K562 (cell line): Measurements from ENCODE around the gene MINDY4B. TPM values are rescaled to one million over a fixed set of nuclear protein-coding genes. Genes with fewer than 3 reads are reported as not detected.

Experiments used
- ATAC-seq: fragments of 200-7000 bp; cut with Tn5 transposase; 3 replicates; pipeline ENCODE4 v1.9.1; 2020; ENCODE audit warnings: moderate library complexity
- BruUV-seq: library from RNA; stranded (reverse); fragments of 400-500 nt; replicated peaks from 2 replicates; lab custom pipeline; 2021; lab: Mats Ljungman, UMichigan
- CTCF ChIA-PET: fragments of 300-600 bp; formaldehyde crosslinking; extraction: SDS; loops from one replicate; lab custom pipeline; 2021; ENCODE audit warnings: low intra/inter-chr PET ratio; lab: Yijun Ruan, JAX
- POLR2A ChIA-PET: fragments of 300-600, 350-650 bp; sonication (Branson Sonifier 250); formaldehyde crosslinking; extraction: SDS; loops from one replicate; lab custom pipeline; 2021; ENCODE audit warnings: antibody characterized with exemption, inconsistent platforms; lab: Yijun Ruan, JAX
- DNase-seq, 4 experiments: peaks; one replicate each; pipeline versions ENCODE4 v3.0.0 to v3.0.0-alpha.2; 2011 to 2018; ENCODE audit warnings: low spot score in 3 of 4, mixed read lengths in 3 of 4; ENCODE audit errors: extremely low read depth in 1 of 4
- FAIRE-seq: peaks from 2 replicates; lab custom pipeline; 2011; peaks lifted over from hg19 to GRCh38; lab: Jason Lieb, UNC
- H2AFZ ChIP-seq: 2 replicates; pipeline ENCODE4 v1.6.0; 2011; ENCODE audit warnings: low read depth, low read length, control low read depth, inconsistent platforms
- H3K27ac ChIP-seq: fragments of 200-600 bp; 3 replicates; pipeline ENCODE4 v1.8.0; 2011; ENCODE audit warnings: low read depth, mild to moderate bottlenecking, control low read depth, inconsistent platforms, low read length, moderate library complexity, mixed read lengths; ENCODE audit errors: extremely low read depth
- H3K27me3 ChIP-seq, 2 experiments: fragments of 300-600 bp in 1 of 2; 2 replicates in 1 of 2; 3 replicates in 1 of 2; pipeline versions ENCODE4 v1.6.0 to v1.8.0; 2011; ENCODE audit warnings: inconsistent platforms in 2 of 2, low read length in 2 of 2, mild to moderate bottlenecking in 1 of 2, mixed read lengths in 1 of 2, moderate library complexity in 1 of 2; ENCODE audit not compliant: control insufficient read depth in 2 of 2, insufficient read depth in 2 of 2
- H3K36me3 ChIP-seq: fragments of 300-600 bp; 3 replicates; pipeline ENCODE4 v1.8.0; 2011; ENCODE audit warnings: mild to moderate bottlenecking, low read length, inconsistent platforms; ENCODE audit not compliant: control insufficient read depth, insufficient read depth
- H3K4me1 ChIP-seq, 2 experiments: fragments of 200-600 bp in 1 of 2; replicated peaks in 1 of 2; 2 replicates in 1 of 2; 3 replicates in 1 of 2; pipeline versions ENCODE4 v1.5.1 to v1.8.0; 2011; ENCODE audit warnings: inconsistent platforms in 2 of 2, low read length in 2 of 2, mild to moderate bottlenecking in 1 of 2, mixed read lengths in 1 of 2, moderate library complexity in 1 of 2; ENCODE audit not compliant: control insufficient read depth in 2 of 2, insufficient read depth in 2 of 2
- H3K4me2 ChIP-seq: 2 replicates; pipeline ENCODE4 v1.6.1; 2011; ENCODE audit warnings: low read length, control low read depth, inconsistent platforms, mixed read lengths; ENCODE audit not compliant: insufficient read depth
- H3K4me3 ChIP-seq: fragments of 200-600 bp; sonication (generic), shearing (Covaris generic); 2 replicates; pipeline ENCODE4 v1.5.1; 2016; ENCODE audit warnings: control low read depth, inconsistent platforms
- H3K79me2 ChIP-seq: fragments of 200-600 bp; 3 replicates; pipeline ENCODE4 v1.8.0; 2011; ENCODE audit warnings: low read length, inconsistent platforms; ENCODE audit not compliant: control insufficient read depth, insufficient read depth
- H3K9ac ChIP-seq, 2 experiments: 2 replicates each; pipeline versions ENCODE4 v1.6.0 to v1.6.1; 2011; ENCODE audit warnings: low read depth in 2 of 2, low read length in 2 of 2, control low read depth in 1 of 2, inconsistent platforms in 1 of 2, mild to moderate bottlenecking in 1 of 2, mixed read lengths in 1 of 2; ENCODE audit not compliant: insufficient read depth in 1 of 2
- H3K9me1 ChIP-seq: one replicate; pipeline ENCODE4 v1.6.0; 2011; ENCODE audit warnings: inconsistent platforms, mild to moderate bottlenecking, low read length, moderate library complexity; ENCODE audit not compliant: control insufficient read depth, insufficient read depth
- H3K9me3 ChIP-seq: replicated peaks from 2 replicates; pipeline ENCODE4 v1.5.1; 2011; ENCODE audit warnings: low read depth, low read length, inconsistent platforms; ENCODE audit not compliant: control insufficient read depth, insufficient read depth
- H4K20me1 ChIP-seq: replicated peaks from 2 replicates; pipeline ENCODE4 v1.6.1; 2011; ENCODE audit warnings: low read length, inconsistent platforms, mixed read lengths; ENCODE audit not compliant: control insufficient read depth, insufficient read depth
- CHCHD3 ChIP-seq: fragments of 250-450 bp; sonication (Bioruptor Pico); IDR thresholded peaks from 2 replicates; pipeline ENCODE4 v2.1.2; 2022; ENCODE audit warnings: mild to moderate bottlenecking
- IFI16 ChIP-seq: fragments of 250-450 bp; sonication (Bioruptor Pico); IDR thresholded peaks from 2 replicates; pipeline ENCODE4 v2.1.2; 2022; ENCODE audit warnings: mild to moderate bottlenecking, inconsistent platforms
- PPARD ChIP-seq: fragments of 250-450 bp; sonication (Bioruptor Pico); IDR thresholded peaks from 2 replicates; pipeline ENCODE4 v1.8.0; 2022; ENCODE audit warnings: inconsistent platforms, mild to moderate bottlenecking, moderate library complexity
- RBM34 ChIP-seq: fragments of 200-400 bp; formaldehyde crosslinking; IDR thresholded peaks from 2 replicates; pipeline ENCODE4 v1.6.1; 2018; ENCODE audit warnings: low read length, borderline replicate concordance; ENCODE audit not compliant: insufficient read depth
- RBM39 ChIP-seq: fragments of 200-400 bp; formaldehyde crosslinking; optimal IDR thresholded peaks from 2 replicates; pipeline ENCODE3; 2018; ENCODE audit warnings: low read depth, low read length
- RHOXF2B ChIP-seq: fragments of 250-450 bp; sonication (Bioruptor Pico); conservative IDR thresholded peaks from 2 replicates; pipeline ENCODE4 v1.5.1; 2021
- TGIF2 ChIP-seq: sonication (generic); formaldehyde crosslinking; IDR thresholded peaks from 2 replicates; pipeline ENCODE4 v1.8.1; 2022; ENCODE audit warnings: mild to moderate bottlenecking, missing genetic modification reagents, moderate library complexity
- TRIM28 ChIP-seq: fragments of 450-650 bp; IDR thresholded peaks from 2 replicates; pipeline ENCODE4 v1.6.1; 2017
- ZNF140 ChIP-seq: fragments of 250-450 bp; sonication (Bioruptor Pico); IDR thresholded peaks from 2 replicates; pipeline ENCODE4 v1.8.0; 2021; ENCODE audit warnings: moderate library complexity, mild to moderate bottlenecking, inconsistent platforms
- WGBS: fragments of 100-300 bp; shearing (Covaris generic); methylation state at CpG from one replicate; pipeline ENCODE4 v1.1.6; 2016; ENCODE audit warnings: low coverage, mixed read lengths; ENCODE audit not compliant: insufficient coverage; ENCODE audit errors: missing lambda C conversion rate; 5-methylcytosine and 5-hydroxymethylcytosine counted together
- in situ Hi-C: fragments of 300-500 bp; cut with MboI; formaldehyde crosslinking; loops from 4 replicates; pipeline ENCODE4 v1.15.0; 2018; ENCODE audit warnings: inconsistent platforms, mixed read lengths
- intact Hi-C: fragments of 100-400 bp; cut with micrococcal nuclease; formaldehyde crosslinking; loops from 2 replicates; pipeline ENCODE4 v1.14.2; 2022
- polyA plus RNA-seq, 8 experiments: library from polyadenylated mRNA; depleted of rRNA in 4 of 8; stranded (reverse) in 5 of 8; unstranded in 3 of 8; fragments of >200 nt; fragmentation: Nextera tagmentation in 2 of 8; fragmentation: Illumina TruSeq in 1 of 8; extraction: Ambion mirVana in 2 of 8; extraction: Trizol in 1 of 8; gene quantifications; 2 replicates each; pipeline versions ENCODE4 v1.2.1 to v1.2.3, GENCODE V29; 2011 to 2014; ENCODE audit warnings: inconsistent platforms in 1 of 8, missing spikeins in 1 of 8
- total RNA-seq, 7 experiments: library from RNA; depleted of rRNA in 6 of 7; stranded (reverse); fragments of >200 nt in 6 of 7; fragmentation: Illumina TruSeq in 2 of 7; extraction: Trizol in 2 of 7; gene quantifications; 2 replicates each; pipeline versions ENCODE4 v1.2.1 to v1.2.3, GENCODE V29; 2011 to 2021; ENCODE audit warnings: low replicate concordance in 1 of 7
- TF ChIP-seq, protein P1 (sequence below): fragments of 250-450 bp; sonication (Bioruptor Pico); IDR thresholded peaks from 2 replicates; pipeline ENCODE4 v1.5.0; 2021
- TF ChIP-seq, protein P2 (sequence below): fragments of 450-650 bp; IDR thresholded peaks from 2 replicates; pipeline ENCODE4 v1.7.0; 2016; ENCODE audit warnings: borderline replicate concordance
- TF ChIP-seq, protein P3 (sequence below): fragments of 450-650 bp; formaldehyde crosslinking; IDR thresholded peaks from 2 replicates; pipeline ENCODE4 v1.4.0; 2020; ENCODE audit warnings: mild to moderate bottlenecking, moderate library complexity
- TF ChIP-seq, protein P4 (sequence below): IDR thresholded peaks from 3 replicates; pipeline ENCODE4 v1.6.1; 2011; ENCODE audit warnings: borderline replicate concordance, mild to moderate bottlenecking, moderate library complexity; ENCODE audit not compliant: insufficient read length; ENCODE audit errors: extremely low read depth

The MINDY4B gene
- total and polyA plus RNA-seq, 9 of the 15 experiments (the other 6 are each of a cell fraction or from before 2014, with no cell fraction given), result not detected

DNA sequence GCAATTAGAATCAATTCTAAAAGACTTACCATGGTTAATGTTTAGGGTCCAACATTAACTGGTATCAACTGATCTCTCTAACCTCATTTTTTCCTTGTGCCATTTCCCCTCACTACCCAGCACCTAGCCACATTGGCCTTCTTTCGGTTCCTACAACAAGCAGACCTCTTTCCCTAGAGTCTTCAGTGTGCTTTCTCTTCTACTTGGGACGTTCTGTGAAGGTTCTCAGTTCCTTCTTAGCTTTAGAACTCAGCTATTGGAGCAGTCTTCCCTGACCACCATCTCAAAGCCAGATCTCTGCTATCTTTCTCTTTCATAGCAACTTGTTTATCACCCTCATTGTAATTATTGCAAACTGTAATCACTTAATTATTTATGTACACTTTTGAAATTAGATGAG, 31.5 kb upstream of the MINDY4B start:
- ATAC-seq (no peak), FAIRE-seq (no peak), DNase-seq (no peak)
- intact Hi-C loops (no loop called here), in situ Hi-C loops (no loop called here)
- no peaks in the 10 kb centered on the region for H3K4me1 ChIP-seq
- no peaks in the 10 kb centered on the region for H3K79me2 ChIP-seq
- H3K4me2 ChIP-seq, result no peak overlapping the region
- whole genome bisulfite sequencing, result 0% methylated on average over 2 of the region's 2 CpGs
- no TSS peak for BruUV-seq
- no peak overlapping the region for H2AFZ ChIP-seq
- H3K27me3 ChIP-seq, result no peaks in the 10 kb centered on the region; a peak in 1 of 5 replicates
- H3K9me3 ChIP-seq, result no peaks in the 10 kb centered on the region
- no peak overlapping the region for H3K9ac ChIP-seq
- no peaks in the 10 kb centered on the region for H4K20me1 ChIP-seq
- ChIA-PET POLR2A (no interaction called here), CTCF (no interaction called here)
- H3K9me1 ChIP-seq, result no peaks in the 10 kb centered on the region
- no peaks in the 10 kb centered on the region for H3K36me3 ChIP-seq
- no peak overlapping the region for H3K4me3 ChIP-seq
- no peak overlapping the region for H3K27ac ChIP-seq
- no peak for TF ChIP-seq TGIF2 (CRISPR knock-in tag)
- TF ChIP-seq, protein P1, sequence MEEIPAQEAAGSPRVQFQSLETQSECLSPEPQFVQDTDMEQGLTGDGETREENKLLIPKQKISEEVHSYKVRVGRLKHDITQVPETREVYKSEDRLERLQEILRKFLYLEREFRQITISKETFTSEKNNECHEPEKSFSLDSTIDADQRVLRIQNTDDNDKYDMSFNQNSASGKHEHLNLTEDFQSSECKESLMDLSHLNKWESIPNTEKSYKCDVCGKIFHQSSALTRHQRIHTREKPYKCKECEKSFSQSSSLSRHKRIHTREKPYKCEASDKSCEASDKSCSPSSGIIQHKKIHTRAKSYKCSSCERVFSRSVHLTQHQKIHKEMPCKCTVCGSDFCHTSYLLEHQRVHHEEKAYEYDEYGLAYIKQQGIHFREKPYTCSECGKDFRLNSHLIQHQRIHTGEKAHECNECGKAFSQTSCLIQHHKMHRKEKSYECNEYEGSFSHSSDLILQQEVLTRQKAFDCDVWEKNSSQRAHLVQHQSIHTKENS (CRISPR knock-in tag), result no peak
- no peak for TF ChIP-seq PPARD
- TF ChIP-seq RBM39, result no peak
- no peak for TF ChIP-seq RHOXF2B (CRISPR knock-in tag)
- TF ChIP-seq, protein P2, sequence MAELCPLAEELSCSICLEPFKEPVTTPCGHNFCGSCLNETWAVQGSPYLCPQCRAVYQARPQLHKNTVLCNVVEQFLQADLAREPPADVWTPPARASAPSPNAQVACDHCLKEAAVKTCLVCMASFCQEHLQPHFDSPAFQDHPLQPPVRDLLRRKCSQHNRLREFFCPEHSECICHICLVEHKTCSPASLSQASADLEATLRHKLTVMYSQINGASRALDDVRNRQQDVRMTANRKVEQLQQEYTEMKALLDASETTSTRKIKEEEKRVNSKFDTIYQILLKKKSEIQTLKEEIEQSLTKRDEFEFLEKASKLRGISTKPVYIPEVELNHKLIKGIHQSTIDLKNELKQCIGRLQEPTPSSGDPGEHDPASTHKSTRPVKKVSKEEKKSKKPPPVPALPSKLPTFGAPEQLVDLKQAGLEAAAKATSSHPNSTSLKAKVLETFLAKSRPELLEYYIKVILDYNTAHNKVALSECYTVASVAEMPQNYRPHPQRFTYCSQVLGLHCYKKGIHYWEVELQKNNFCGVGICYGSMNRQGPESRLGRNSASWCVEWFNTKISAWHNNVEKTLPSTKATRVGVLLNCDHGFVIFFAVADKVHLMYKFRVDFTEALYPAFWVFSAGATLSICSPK, result no peak
- TF ChIP-seq CHCHD3 (CRISPR knock-in tag), result no peak
- no peak for TF ChIP-seq RBM34
- TF ChIP-seq, protein P3, sequence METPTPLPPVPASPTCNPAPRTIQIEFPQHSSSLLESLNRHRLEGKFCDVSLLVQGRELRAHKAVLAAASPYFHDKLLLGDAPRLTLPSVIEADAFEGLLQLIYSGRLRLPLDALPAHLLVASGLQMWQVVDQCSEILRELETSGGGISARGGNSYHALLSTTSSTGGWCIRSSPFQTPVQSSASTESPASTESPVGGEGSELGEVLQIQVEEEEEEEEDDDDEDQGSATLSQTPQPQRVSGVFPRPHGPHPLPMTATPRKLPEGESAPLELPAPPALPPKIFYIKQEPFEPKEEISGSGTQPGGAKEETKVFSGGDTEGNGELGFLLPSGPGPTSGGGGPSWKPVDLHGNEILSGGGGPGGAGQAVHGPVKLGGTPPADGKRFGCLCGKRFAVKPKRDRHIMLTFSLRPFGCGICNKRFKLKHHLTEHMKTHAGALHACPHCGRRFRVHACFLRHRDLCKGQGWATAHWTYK (CRISPR knock-in tag), result no peak
- no peak for TF ChIP-seq TRIM28
- no peak for TF ChIP-seq IFI16 (CRISPR knock-in tag)
- TF ChIP-seq, protein P4, sequence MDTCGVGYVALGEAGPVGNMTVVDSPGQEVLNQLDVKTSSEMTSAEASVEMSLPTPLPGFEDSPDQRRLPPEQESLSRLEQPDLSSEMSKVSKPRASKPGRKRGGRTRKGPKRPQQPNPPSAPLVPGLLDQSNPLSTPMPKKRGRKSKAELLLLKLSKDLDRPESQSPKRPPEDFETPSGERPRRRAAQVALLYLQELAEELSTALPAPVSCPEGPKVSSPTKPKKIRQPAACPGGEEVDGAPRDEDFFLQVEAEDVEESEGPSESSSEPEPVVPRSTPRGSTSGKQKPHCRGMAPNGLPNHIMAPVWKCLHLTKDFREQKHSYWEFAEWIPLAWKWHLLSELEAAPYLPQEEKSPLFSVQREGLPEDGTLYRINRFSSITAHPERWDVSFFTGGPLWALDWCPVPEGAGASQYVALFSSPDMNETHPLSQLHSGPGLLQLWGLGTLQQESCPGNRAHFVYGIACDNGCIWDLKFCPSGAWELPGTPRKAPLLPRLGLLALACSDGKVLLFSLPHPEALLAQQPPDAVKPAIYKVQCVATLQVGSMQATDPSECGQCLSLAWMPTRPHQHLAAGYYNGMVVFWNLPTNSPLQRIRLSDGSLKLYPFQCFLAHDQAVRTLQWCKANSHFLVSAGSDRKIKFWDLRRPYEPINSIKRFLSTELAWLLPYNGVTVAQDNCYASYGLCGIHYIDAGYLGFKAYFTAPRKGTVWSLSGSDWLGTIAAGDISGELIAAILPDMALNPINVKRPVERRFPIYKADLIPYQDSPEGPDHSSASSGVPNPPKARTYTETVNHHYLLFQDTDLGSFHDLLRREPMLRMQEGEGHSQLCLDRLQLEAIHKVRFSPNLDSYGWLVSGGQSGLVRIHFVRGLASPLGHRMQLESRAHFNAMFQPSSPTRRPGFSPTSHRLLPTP, result no peak
- TF ChIP-seq ZNF140 (CRISPR knock-in tag), result no peak
